D721Med (cell line): Measurements from ENCODE around the gene GMPPB.

ENCODE experiments used
- DNase-seq: peaks from one replicate; pipeline ENCODE4 v3.0.0; 2011; ENCODE audit warnings: low spot score; ENCODE audit not compliant: insufficient read length
- FAIRE-seq: peaks from 2 replicates; lab custom pipeline; 2011; peaks lifted over from hg19 to GRCh38; lab: Jason Lieb, UNC
- CTCF ChIP-seq: IDR thresholded peaks from 2 replicates; pipeline ENCODE4 v1.5.1; 2012; ENCODE audit warnings: mild to moderate bottlenecking, control low read depth; ENCODE audit not compliant: insufficient read depth; ENCODE audit errors: missing control alignments

The GMPPB gene

GRCh38 chr3:49723628-49724551 lies at the start of gene GMPPB:
TSS of gene GMPPB (minus strand) at chr3:49723951. CDS start at chr3:49723726, 225 bp downstream.
- FAIRE-seq: no peak
- TF ChIP-seq CTCF: no peak

GRCh38 chr3:49772703-49773102 lies 49.0 kb upstream of the GMPPB start:
- FAIRE-seq: no peak
- no peak for TF ChIP-seq CTCF

More at GRCh38 chr3:49723628-49724551, at the start of gene GMPPB:
- peak; percentile 98 for DNase-seq

GRCh38 chr3:49771340-49771938 lies 47.7 kb upstream of the GMPPB start:
- FAIRE-seq: no peak
- TF ChIP-seq CTCF: no peak
- DNase-seq: no peak

More at GRCh38 chr3:49772703-49773102, 49.0 kb upstream of the GMPPB start:
- DNase-seq: no peak

- DNase-seq (no peak), FAIRE-seq (no peak)
Observed at GRCh38 chr3:49769926-49770325, 46.2 kb upstream of the GMPPB start.

GRCh38 chr3:49769286-49769915 lies 45.6 kb upstream of the GMPPB start:
- no peak for FAIRE-seq

More at GRCh38 chr3:49769926-49770325, 46.2 kb upstream of the GMPPB start:
- TF ChIP-seq CTCF: no peak

GRCh38 chr3:49763981-49764380 lies 40.2 kb upstream of the GMPPB start:
- FAIRE-seq (no peak), DNase-seq (no peak)
- no peak for TF ChIP-seq CTCF

More at GRCh38 chr3:49769286-49769915, 45.6 kb upstream of the GMPPB start:
- DNase-seq: no peak
- TF ChIP-seq CTCF: no peak
